HepG2 (cell line): ENCODE data around the gene FBXO9. TPM values are rescaled to one million over a fixed set of nuclear protein-coding genes. Genes with fewer than 3 reads are reported as not detected.

Source experiments
- CCAR2 ChIP-seq: fragments of 200-400 bp; formaldehyde crosslinking; optimal IDR thresholded peaks from 2 replicates; pipeline ENCODE3; 2018; ENCODE audit warnings: low read depth, mild to moderate bottlenecking, low read length, moderate library complexity
- ELF3 ChIP-seq: IDR thresholded peaks from 2 replicates; pipeline ENCODE4 v1.6.1; 2016; ENCODE audit warnings: missing genetic modification reagents, missing compliant biosample characterization
- ISL2 ChIP-seq: sonication (generic); formaldehyde crosslinking; IDR thresholded peaks from 2 replicates; pipeline ENCODE4 v1.5.0; 2020; ENCODE audit warnings: missing genetic modification reagents
- MIXL1 ChIP-seq: IDR thresholded peaks from 2 replicates; pipeline ENCODE4 v1.6.1; 2016
- MXD4 ChIP-seq: IDR thresholded peaks from 2 replicates; pipeline ENCODE4 v1.6.1; 2016; ENCODE audit warnings: mild to moderate bottlenecking, missing biosample characterization, missing genetic modification reagents
- MYPOP ChIP-seq: sonication (generic); formaldehyde crosslinking; IDR thresholded peaks from 2 replicates; pipeline ENCODE4 v1.8.1; 2023; ENCODE audit warnings: mild to moderate bottlenecking, moderate library complexity, missing genetic modification reagents
- PITX1 ChIP-seq: sonication (generic); formaldehyde crosslinking; IDR thresholded peaks from 2 replicates; pipeline ENCODE4 v1.5.1; 2020; ENCODE audit warnings: mild to moderate bottlenecking, missing genetic modification reagents
- RARA ChIP-seq: IDR thresholded peaks from 2 replicates; pipeline ENCODE4 v1.6.1; 2016; ENCODE audit warnings: missing genetic modification reagents, missing compliant biosample characterization
- SP1 ChIP-seq, 2 experiments: fragments of 450-650 bp in 1 of 2; sonication (generic) in 1 of 2; formaldehyde crosslinking in 1 of 2; IDR thresholded peaks; 2 replicates each; pipeline versions ENCODE4 v1.4.0 to v1.6.1; 2016 to 2020; ENCODE audit warnings: missing genetic modification reagents in 1 of 2
- TGIF2 ChIP-seq: IDR thresholded peaks from 2 replicates; pipeline ENCODE4 v1.6.1; 2016; ENCODE audit warnings: control low read depth, missing compliant biosample characterization
- polyA plus RNA-seq, 8 experiments: library from polyadenylated mRNA; depleted of rRNA in 3 of 8; stranded (reverse) in 7 of 8; unstranded in 1 of 8; fragments of >200 nt; fragmentation: Illumina TruSeq in 4 of 8; extraction: Trizol in 4 of 8; gene quantifications; 2 replicates each; pipeline versions ENCODE4 v1.2.1 to v1.2.3, GENCODE V29; 2011 to 2016; ENCODE audit warnings: low read depth in 4 of 8, missing spikeins in 1 of 8, mixed read lengths in 1 of 8; ENCODE audit not compliant: insufficient read depth in 1 of 8
- total RNA-seq, 5 experiments: library from RNA; depleted of rRNA; stranded (reverse); fragments of >200 nt; fragmentation: Illumina TruSeq; extraction: Trizol; gene quantifications; 2 replicates each; pipeline ENCODE4 v1.2.3, GENCODE V29; 2016; ENCODE audit warnings: low read depth in 1 of 5
- TF ChIP-seq, protein P1 (sequence below): sonication (generic); formaldehyde crosslinking; IDR thresholded peaks from 2 replicates; pipeline ENCODE4 v1.4.0; 2020; ENCODE audit warnings: missing genetic modification reagents
- TF ChIP-seq, protein P2 (sequence below): sonication (generic); formaldehyde crosslinking; IDR thresholded peaks from one replicate; pipeline ENCODE4 v1.5.1; 2020; ENCODE audit warnings: mild to moderate bottlenecking, missing genetic modification reagents; ENCODE audit errors: not compliant biosample characterization
- TF ChIP-seq, protein P3 (sequence below), 2 experiments: sonication (generic) in 1 of 2; formaldehyde crosslinking in 1 of 2; IDR thresholded peaks; 2 replicates each; pipeline versions ENCODE4 v1.4.0 to v1.6.1; 2016 to 2020; ENCODE audit warnings: borderline replicate concordance in 1 of 2, low read depth in 1 of 2, mild to moderate bottlenecking in 1 of 2, missing genetic modification reagents in 1 of 2

The FBXO9 gene
- total and polyA plus RNA-seq, 2 of the 13 experiments (the other 11 are each of a cell fraction or from before 2014, with no cell fraction given): 64.3 to 98.4 TPM

DNA sequence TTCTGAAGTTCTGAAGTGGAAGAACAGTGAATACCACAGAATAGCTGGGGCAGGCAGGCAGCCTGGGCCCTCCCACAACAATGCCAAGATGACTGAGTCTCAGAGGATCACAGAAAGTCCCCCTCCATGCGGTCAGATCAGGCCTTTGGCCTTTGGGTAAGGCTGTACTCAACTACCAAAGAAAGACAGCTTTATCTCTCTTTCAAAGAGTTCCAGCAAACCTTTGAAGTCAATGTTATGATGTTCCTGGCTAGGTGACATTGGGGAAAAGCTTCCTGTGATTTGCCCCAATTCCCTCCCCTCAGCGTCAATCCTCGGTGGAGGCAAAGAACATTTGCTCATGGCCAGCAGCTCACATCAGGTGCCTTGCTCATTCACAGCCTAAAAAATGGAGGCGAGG lies 10.7 kb upstream of the FBXO9 start (continued):
- TF ChIP-seq, protein P1, sequence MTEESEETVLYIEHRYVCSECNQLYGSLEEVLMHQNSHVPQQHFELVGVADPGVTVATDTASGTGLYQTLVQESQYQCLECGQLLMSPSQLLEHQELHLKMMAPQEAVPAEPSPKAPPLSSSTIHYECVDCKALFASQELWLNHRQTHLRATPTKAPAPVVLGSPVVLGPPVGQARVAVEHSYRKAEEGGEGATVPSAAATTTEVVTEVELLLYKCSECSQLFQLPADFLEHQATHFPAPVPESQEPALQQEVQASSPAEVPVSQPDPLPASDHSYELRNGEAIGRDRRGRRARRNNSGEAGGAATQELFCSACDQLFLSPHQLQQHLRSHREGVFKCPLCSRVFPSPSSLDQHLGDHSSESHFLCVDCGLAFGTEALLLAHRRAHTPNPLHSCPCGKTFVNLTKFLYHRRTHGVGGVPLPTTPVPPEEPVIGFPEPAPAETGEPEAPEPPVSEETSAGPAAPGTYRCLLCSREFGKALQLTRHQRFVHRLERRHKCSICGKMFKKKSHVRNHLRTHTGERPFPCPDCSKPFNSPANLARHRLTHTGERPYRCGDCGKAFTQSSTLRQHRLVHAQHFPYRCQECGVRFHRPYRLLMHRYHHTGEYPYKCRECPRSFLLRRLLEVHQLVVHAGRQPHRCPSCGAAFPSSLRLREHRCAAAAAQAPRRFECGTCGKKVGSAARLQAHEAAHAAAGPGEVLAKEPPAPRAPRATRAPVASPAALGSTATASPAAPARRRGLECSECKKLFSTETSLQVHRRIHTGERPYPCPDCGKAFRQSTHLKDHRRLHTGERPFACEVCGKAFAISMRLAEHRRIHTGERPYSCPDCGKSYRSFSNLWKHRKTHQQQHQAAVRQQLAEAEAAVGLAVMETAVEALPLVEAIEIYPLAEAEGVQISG (CRISPR knock-in tag): 0 out of 2 replicates have a peak, but pooled peaks have one; percentile 16
- TF ChIP-seq TGIF2 (CRISPR knock-in tag) (peak; percentile 81; the same call in 1 of the 2 replicates), SP1 (IDR thresholded peaks at IDR 0.05) (no peak), SP1 (CRISPR knock-in tag; IDR thresholded peaks at IDR 0.05) (0 out of 2 replicates have a peak, but pooled peaks have one; percentile 12), MIXL1 (no peak), ISL2 (CRISPR knock-in tag) (peak; percentile 55; the same call in 1 of the 2 replicates), ELF3 (CRISPR knock-in tag) (peak; percentile 68; the same call in 1 of the 2 replicates), CCAR2 (no peak), MYPOP (CRISPR knock-in tag) (no peak), MXD4 (CRISPR knock-in tag) (no peak), RARA (CRISPR knock-in tag) (peak; percentile 57), PITX1 (0 out of 2 replicates have a peak, but pooled peaks have one; percentile 44)
- TF ChIP-seq, protein P2, sequence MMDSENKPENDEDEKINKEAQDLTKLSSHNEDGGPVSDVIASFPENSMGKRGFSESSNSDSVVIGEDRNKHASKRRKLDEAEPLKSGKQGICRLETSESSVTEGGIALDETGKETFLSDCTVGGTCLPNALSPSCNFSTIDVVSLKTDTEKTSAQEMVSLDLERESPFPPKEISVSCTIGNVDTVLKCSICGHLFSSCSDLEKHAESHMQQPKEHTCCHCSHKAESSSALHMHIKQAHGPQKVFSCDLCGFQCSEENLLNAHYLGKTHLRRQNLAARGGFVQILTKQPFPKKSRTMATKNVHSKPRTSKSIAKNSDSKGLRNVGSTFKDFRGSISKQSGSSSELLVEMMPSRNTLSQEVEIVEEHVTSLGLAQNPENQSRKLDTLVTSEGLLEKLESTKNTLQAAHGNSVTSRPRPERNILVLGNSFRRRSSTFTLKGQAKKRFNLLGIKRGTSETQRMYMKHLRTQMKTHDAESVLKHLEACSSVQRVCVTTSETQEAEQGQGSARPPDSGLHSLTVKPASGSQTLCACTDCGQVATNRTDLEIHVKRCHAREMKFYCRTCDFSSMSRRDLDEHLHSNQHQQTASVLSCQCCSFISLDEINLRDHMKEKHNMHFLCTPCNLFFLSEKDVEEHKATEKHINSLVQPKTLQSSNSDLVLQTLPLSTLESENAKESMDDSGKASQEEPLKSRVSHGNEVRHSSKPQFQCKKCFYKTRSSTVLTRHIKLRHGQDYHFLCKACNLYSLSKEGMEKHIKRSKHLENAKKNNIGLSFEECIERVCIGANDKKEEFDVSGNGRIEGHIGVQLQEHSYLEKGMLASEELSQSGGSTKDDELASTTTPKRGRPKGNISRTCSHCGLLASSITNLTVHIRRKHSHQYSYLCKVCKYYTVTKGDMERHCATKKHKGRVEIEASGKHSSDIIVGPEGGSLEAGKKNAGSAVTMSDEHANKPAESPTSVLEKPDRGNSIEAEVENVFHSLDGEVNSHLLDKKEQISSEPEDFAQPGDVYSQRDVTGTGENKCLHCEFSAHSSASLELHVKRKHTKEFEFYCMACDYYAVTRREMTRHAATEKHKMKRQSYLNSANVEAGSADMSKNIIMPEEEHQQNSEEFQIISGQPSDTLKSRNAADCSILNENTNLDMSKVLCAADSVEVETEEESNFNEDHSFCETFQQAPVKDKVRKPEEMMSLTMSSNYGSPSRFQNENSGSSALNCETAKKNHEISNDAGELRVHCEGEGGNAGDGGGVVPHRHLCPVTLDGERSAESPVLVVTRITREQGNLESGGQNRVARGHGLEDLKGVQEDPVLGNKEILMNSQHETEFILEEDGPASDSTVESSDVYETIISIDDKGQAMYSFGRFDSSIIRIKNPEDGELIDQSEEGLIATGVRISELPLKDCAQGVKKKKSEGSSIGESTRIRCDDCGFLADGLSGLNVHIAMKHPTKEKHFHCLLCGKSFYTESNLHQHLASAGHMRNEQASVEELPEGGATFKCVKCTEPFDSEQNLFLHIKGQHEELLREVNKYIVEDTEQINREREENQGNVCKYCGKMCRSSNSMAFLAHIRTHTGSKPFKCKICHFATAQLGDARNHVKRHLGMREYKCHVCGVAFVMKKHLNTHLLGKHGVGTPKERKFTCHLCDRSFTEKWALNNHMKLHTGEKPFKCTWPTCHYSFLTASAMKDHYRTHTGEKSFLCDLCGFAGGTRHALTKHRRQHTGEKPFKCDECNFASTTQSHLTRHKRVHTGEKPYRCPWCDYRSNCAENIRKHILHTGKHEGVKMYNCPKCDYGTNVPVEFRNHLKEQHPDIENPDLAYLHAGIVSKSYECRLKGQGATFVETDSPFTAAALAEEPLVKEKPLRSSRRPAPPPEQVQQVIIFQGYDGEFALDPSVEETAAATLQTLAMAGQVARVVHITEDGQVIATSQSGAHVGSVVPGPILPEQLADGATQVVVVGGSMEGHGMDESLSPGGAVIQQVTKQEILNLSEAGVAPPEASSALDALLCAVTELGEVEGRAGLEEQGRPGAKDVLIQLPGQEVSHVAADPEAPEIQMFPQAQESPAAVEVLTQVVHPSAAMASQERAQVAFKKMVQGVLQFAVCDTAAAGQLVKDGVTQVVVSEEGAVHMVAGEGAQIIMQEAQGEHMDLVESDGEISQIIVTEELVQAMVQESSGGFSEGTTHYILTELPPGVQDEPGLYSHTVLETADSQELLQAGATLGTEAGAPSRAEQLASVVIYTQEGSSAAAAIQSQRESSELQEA (CRISPR knock-in tag): no peak
- TF ChIP-seq, protein P3, sequence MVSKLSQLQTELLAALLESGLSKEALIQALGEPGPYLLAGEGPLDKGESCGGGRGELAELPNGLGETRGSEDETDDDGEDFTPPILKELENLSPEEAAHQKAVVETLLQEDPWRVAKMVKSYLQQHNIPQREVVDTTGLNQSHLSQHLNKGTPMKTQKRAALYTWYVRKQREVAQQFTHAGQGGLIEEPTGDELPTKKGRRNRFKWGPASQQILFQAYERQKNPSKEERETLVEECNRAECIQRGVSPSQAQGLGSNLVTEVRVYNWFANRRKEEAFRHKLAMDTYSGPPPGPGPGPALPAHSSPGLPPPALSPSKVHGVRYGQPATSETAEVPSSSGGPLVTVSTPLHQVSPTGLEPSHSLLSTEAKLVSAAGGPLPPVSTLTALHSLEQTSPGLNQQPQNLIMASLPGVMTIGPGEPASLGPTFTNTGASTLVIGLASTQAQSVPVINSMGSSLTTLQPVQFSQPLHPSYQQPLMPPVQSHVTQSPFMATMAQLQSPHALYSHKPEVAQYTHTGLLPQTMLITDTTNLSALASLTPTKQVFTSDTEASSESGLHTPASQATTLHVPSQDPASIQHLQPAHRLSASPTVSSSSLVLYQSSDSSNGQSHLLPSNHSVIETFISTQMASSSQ (IDR thresholded peaks at IDR 0.05; ENCODE audit: low read depth): no peak
- TF ChIP-seq, protein P3 (CRISPR knock-in tag; IDR thresholded peaks at IDR 0.05; ENCODE audit: borderline replicate concordance): peak; percentile 73; the same call in 1 of the 2 replicates
